Subcutaneous abdominal adipose tissue (tissue), 5 donors: ENCODE results near the gene SBDS.

Experiments used
- H3K27ac ChIP-seq: one replicate; pipeline ENCODE4 v1.7.0; 2013; ENCODE audit warnings: low read depth, mild to moderate bottlenecking, inconsistent platforms, low read length, moderate library complexity
- H3K27me3 ChIP-seq, 5 donors: one replicate each; pipeline ENCODE4 v1.7.0; 2013; ENCODE audit warnings: low read length in 5 of 5, inconsistent platforms in 1 of 5; ENCODE audit not compliant: control insufficient read depth in 5 of 5, insufficient read depth in 4 of 5
- H3K36me3 ChIP-seq, 5 donors: one replicate each; pipeline ENCODE4 v1.7.0; 2013; ENCODE audit warnings: low read length in 5 of 5; ENCODE audit not compliant: control insufficient read depth in 5 of 5, insufficient read depth in 5 of 5
- H3K4me1 ChIP-seq, 5 donors: one replicate each; pipeline ENCODE4 v1.7.0; 2013; ENCODE audit warnings: low read length in 5 of 5, mild to moderate bottlenecking in 3 of 5, moderate library complexity in 1 of 5; ENCODE audit not compliant: control insufficient read depth in 5 of 5, insufficient read depth in 5 of 5
- H3K4me3 ChIP-seq, 5 donors: one replicate each; pipeline ENCODE4 v1.7.0; 2013; ENCODE audit warnings: low read length in 5 of 5, low read depth in 1 of 5
- H3K9ac ChIP-seq, 5 donors: one replicate each; pipeline ENCODE4 v1.7.0; 2013; ENCODE audit warnings: low read length in 5 of 5, mild to moderate bottlenecking in 4 of 5, moderate library complexity in 3 of 5
- H3K9me3 ChIP-seq, 5 donors: one replicate each; pipeline ENCODE4 v1.7.0; 2013; ENCODE audit warnings: low read length in 5 of 5; ENCODE audit not compliant: control insufficient read depth in 5 of 5
- donor health status: healthy.
- donor health status: healthy.
- donor health status: healthy.
- donor health status: healthy.
- donor health status: healthy.

The SBDS gene

GRCh38 chr7:66950311-66950710 is 45.1 kb downstream of the SBDS start:
- no peak overlapping the region for H3K9ac ChIP-seq
- peaks cover 16 to 86% (median 67%) of the 10 kb centered on the region in 5 donors for H3K36me3 ChIP-seq
- no peak overlapping the region for H3K27ac ChIP-seq
- H3K27me3 ChIP-seq, result no peaks in the 10 kb centered on the region
- no peak overlapping the region for H3K4me3 ChIP-seq
- H3K9me3 ChIP-seq, result no peaks in the 10 kb centered on the region
- no peaks in the 10 kb centered on the region for H3K4me1 ChIP-seq

GRCh38 chr7:66948480-66949109 is 46.8 kb downstream of the SBDS start:
- H3K36me3 ChIP-seq, result peaks cover 15 to 90% (median 66%) of the 10 kb centered on the region in 5 donors
- H3K4me3 ChIP-seq, result no peak overlapping the region
- H3K4me1 ChIP-seq, result no peaks in the 10 kb centered on the region
- H3K9ac ChIP-seq, result no peak overlapping the region
- H3K27me3 ChIP-seq, result no peaks in the 10 kb centered on the region
- no peaks in the 10 kb centered on the region for H3K9me3 ChIP-seq
- no peak overlapping the region for H3K27ac ChIP-seq

- H3K36me3 ChIP-seq, result peaks cover 23 to 90% (median 63%) of the 10 kb centered on the region in 5 donors
- H3K9me3 ChIP-seq, result no peaks in the 10 kb centered on the region
- no peak overlapping the region for H3K4me3 ChIP-seq
- H3K27me3 ChIP-seq, result no peaks in the 10 kb centered on the region
- H3K27ac ChIP-seq, result no peak overlapping the region
- no peaks in the 10 kb centered on the region for H3K4me1 ChIP-seq
- H3K9ac ChIP-seq, result no peak overlapping the region
Measured at GRCh38 chr7:66946545-66946944, 48.8 kb downstream of the SBDS start.

GRCh38 chr7:66939325-66939724 is 56.1 kb downstream of the SBDS start:
- Histone ChIP-seq H3K4me1 (no peaks in the 10 kb centered on the region), H3K9ac (no peak overlapping the region), H3K4me3 (no peak overlapping the region), H3K27me3 (no peaks in the 10 kb centered on the region), H3K9me3 (peaks cover 0 to 2% (median 0%) of the 10 kb centered on the region in 5 donors), H3K27ac (no peak overlapping the region), H3K36me3 (peaks cover 8 to 43% (median 16%) of the 10 kb centered on the region in 5 donors)

- Histone ChIP-seq H3K9me3 (peaks cover 0 to 2% (median 0%) of the 10 kb centered on the region in 5 donors), H3K9ac (no peak overlapping the region), H3K4me1 (peaks cover 0 to 3% (median 0%) of the 10 kb centered on the region in 5 donors), H3K4me3 (no peak overlapping the region), H3K27me3 (no peaks in the 10 kb centered on the region), H3K27ac (no peak overlapping the region), H3K36me3 (peaks cover 2 to 30% (median 7%) of the 10 kb centered on the region in 5 donors)
Measured at GRCh38 chr7:66937940-66938339, 57.4 kb downstream of the SBDS start.
